Fibroblast of skin of abdomen (primary cell): Measurements from ENCODE around the gene B4GALT5.
A peak's percentile ranks its signal among the peaks of the same experiment; 100 is the strongest.

Experiments
- DNase-seq: peaks from one replicate; pipeline ENCODE4 v3.0.0-alpha.2; 2013

Gene B4GALT5

DNA sequence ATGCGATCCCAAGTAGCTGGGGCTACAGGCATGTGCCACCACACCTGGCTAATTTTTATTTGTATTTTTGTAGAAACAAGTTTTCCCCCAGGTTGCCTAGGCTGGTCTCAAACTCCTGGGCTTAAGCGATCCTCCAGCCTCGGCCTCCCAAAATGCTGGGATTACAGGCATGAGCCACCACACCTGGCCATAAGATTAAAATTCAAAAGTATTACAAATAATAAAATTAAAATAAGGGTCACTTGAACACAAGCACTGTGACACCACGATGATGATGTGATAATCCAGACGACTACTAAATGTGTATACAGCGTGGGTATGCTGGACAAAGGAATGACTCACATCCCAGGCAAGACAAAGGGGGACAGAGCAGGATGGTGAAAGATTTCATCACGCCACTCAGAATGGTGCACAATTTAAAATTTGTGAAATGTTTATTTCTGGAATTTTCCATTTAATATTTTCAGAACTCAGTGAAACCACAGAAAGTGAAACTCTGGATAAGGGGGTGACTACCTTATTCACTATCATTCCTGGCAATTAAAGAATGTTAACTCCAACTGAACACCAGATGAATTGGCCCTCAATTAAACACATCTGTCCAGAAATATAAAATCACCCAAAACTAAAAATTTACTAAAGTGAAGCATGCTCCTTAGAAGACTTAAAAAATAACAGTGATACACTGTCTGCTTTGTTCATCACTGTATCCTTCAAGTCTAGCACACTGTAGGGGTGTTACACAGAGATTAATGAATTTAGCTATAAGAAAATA is 13.1 kb downstream of the B4GALT5 start:
- peak; percentile 87 for DNase-seq

DNA sequence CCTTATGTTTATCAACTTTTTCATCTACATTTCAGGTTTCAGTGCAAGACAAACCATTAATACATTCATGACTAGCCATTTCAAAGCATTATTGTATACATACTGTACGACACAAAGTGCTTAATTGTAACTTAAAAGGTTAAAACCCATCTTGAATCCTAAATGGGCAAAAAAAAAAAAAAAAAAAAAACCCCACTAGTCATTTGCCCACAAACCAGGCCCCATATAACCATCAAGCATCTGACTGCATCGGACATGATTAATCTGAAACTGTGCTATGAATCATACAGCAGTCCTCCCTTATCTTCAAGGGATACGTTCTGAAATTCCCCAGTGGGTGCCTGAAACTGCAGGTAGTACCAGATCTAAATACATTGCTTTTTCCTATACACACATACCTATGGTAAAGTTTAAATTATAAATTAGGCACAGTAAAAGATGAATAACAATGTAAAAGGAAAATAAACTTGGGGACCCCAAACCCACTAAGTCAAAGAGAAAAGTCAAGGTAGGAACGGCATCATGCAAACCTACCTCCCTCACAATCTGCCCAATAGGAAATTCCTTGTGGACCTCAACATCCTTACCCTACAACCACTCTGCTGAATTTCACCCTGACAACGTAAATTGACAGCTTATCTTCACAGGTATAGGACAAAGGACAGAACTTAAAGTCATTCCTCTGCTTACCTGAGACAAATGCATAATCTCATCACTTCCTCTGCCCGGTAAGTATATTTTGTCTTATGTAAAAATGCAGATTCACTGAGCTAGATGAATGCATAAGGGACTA is 14.3 kb downstream of the B4GALT5 start:
- DNase-seq = peak; percentile 58

DNA sequence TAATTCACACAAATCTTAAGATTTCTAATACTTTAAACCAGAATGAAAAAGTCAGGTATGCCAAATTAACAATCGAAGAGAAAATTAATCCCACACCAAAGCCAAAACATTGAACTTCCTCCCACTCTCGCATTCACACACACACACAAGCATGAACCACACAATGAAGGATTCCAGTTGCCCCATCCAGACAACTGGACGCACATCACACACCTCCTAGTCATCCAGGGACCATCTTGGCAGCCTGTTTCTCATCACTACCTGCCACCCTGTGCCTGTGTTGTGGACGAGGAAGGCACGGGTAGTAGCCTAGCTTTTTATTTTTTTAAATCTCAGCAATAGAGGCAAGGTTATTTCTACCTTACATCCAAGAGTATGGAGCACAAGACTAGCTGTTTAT is 15.2 kb downstream of the B4GALT5 start:
- DNase-seq = no peak

DNA sequence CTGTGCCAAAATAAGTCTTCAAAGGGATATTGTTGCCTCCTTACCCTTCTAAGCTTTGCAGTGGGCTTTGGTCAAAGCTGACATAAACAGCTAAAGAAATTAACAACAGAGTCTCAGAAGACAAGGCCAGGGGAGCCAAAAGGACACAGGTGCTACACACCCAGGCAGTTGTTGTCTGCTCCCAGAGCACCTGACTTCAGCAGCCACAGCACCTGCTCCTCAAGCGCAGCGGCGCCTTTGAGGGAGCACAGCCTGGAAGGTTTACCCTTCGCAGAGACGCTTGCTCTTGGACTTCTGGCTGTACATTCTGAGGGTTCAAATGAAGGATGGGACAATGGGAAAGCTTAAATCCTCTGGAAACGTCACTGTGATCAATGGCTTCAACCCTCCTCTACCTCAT is 16.6 kb downstream of the B4GALT5 start:
- no peak for DNase-seq

DNA sequence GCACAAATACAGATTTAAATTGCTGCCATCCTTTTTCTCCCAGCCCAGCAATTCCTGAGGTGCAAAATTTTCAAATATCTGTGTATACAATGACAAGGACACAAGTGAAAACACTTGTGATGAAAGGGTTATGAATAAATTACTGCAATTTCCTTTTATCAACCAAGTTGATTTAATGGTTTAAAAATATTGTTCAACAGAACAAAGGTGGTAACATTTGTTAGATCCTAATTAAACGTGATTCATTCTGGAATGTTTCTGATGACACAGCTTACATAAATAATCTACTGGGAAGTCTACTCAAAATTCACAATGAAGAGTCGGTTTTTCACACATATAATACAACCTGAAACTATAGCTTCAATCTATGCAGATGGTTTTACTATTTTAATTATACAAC is 17.1 kb downstream of the B4GALT5 start:
- peak; percentile 27 for DNase-seq

DNA sequence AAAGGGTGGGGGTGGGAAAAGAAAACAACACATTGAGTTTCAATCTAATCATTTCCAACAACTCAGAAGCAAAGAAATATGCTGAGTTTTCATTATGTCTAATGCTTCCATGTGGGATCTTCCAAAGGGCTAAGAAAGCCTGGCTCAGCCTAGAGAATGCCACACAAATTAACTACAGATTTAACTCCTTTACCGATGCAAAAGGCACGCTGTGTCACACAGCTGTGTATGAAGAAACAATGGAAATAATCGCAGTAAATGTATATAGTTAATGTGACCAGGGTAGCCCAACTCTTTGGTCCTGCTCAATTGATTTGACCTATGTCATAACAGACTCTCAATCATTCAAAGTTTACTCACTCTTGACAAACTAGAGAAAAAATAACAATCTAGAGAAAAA is 17.8 kb downstream of the B4GALT5 start:
- peak; percentile 55 for DNase-seq

DNA sequence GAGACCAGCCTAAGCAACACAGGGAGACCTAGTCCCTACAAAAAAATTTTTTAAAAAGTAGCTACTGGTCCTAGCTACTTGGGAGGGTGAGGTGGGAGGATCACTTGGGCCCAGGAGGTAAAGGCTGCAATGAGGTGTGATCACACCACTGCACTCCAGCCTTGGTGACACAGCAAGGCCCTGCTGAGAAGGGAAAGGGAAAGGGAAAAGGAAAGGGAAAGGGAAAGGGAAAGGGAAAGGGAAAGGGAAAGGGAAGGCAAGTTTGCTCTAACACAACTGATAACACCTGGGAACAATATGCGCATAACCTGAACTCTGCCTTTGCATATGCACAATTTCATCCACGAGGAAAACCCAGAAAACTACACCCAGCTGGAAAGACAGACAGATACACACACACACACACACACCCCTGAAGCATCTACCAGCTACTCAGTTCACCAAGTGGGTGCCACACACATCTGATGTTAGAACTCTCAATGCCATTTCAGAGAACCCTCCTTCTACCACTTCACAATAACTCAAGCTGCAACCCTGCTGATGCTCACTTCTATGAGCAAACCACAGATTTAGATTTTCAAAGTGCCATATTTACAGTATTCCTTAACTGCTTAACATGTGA is 19.1 kb downstream of the B4GALT5 start:
- DNase-seq = no peak

DNA sequence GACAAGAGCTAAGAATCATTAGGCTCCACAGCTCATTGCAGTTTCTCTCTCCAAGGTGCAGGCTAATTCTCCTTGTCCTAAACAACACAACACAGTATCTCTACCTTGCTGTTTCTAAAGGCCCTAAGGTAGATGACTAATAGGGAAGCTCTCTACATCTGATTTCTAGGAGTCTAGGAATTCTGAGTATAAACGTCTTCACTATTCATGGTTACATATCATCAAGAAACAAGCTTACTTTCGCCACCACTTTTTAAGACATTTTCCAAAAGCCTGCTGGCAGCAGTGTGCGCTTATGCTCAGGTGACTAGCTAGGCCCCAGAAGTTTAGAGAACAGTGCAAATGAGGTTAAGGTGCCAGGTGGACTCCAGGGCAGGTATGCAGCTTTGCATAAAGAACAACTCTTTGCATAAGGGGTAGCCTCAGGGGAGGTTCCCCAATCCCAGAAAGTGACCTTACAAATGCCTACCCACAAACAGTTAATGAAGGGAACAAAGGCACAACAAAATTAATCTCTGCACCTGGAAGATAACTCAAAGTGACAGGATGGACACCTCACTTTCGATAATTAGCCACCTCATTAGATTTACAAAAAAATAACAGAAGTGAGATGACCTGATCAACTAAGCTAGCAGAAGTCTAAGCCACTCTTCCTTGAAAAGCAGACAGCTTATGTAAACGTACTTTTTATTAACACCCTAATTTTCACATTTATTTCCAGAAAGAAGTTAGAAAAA is 20.1 kb downstream of the B4GALT5 start:
- DNase-seq = no peak

DNA sequence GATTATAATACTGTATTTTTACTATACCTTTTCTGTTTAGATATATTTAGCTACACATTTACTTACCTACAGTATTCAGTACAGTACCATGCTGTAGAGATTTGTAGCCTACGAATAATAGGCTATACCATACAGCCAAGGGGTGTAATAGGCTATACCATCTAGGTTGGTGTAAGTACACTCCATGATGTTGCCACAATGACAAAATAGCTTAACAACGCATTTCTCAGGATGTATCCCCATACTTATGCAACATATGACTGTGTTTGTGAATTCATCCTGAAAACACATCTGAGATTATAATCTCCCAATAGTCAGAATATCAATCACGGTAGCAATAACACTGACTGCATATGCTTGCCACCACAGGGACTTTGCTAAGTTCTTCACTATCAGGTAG is 20.7 kb downstream of the B4GALT5 start:
- no peak for DNase-seq

DNA sequence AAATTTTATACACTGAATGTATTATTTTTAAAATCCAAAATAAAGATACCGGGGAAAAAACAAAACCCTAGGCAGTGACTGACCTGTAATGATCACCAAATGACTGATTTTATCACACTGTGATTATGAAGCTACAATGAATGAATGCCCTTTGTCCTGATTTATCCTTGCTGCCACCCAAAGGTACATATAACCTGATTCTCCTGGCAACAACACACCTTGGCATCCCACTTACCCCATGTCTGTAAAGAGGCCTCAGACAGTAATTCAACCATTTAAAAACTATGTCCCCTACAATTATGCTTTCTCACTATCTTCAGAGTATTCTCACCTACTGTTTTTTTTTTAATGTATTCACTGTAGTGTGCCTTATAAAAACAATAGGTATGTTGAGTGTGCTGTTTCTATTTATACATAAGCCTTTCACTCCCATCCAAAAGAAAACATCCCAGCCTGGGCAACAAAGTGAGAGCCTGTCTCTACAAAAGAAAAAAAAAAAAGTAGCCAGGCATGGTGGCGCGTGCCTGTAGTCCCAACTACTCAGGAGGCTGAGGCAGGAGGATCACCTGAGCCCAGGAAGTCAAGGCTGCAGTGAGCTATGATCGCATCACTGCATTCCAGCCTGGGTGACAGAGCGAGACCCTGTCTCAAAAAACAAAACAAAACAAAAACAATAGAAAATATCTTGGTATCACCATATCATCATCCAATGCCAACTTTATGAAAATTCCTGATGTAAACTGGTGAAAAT is 21.7 kb downstream of the B4GALT5 start:
- no peak for DNase-seq

DNA sequence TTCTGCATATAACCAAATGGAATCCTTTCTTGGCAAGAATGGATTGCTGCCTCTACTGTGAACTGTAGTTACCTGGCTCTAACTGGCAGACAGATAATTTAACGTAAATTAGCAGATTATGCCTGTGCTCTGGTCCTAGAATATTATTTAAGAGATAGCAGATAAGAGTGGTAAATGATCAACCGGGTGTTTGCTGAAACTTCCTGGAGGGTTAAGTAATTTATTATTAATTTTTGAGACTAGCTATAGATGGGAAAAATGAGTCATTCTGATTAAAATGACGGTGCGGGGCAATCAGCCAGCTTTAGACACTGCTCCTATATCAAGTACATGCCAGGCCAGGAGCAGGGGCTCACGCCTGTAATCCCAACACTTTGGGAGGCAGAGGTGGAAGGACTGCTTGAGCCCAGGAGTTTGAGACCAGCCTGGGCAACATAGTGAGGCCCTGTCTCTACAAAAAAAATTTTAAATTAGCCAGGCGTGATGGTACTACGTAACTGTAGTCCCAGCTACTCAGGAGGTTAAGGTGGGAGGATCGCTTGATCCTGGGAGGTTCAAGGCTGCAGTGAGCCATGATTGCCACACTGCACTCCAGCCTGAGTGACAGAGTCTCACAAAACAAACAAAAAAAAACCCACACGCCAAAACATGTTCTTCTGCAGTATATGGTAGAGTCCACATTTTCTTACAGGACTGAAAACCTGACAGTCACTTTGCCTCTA is 22.6 kb downstream of the B4GALT5 start:
- peak; percentile 50 for DNase-seq

DNA sequence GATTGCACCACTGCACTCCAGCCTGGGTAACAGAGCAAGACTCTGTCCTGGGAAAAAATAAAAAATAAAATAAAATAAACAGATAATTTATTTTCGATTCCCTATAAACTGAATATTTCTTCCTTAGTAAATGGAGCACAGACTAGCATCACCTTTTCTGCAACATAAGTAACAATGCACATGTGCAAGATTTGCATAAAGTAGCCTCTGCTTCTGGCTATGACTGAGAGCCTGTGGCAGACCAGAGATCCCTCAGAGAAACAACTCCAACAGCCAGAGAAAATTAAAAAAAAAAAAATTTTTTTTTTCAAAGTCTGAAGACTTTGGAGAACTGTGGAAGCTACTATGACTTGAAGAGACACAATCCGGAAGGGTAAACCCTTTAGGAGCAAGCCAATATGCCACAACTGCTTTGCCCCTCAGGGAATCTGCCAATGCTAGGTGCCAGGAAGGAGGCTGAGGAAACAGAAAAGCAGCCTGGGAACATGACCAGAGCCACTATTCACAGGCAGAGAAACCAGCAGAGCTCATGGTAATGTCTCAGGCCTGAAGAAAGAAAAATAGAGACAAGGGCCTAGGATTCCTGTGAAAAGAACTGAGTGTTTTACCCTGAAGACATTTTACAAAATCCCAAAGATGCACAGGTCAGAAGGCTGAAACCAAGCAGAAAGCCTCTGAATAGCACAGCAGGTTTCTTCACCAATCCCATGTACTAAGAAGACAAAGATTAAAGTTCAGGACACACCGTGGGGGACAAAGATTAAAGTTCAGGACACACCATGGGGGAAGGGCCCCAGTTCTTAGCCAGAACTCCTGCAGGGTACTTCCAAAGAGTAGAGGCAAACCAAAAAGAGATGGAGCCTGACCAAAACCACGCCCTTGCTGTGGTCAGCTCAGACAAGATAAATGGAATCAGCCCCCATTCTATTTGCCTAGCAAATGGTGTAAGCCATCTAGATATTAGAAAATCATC is 25.8 kb downstream of the B4GALT5 start:
- no peak for DNase-seq

DNA sequence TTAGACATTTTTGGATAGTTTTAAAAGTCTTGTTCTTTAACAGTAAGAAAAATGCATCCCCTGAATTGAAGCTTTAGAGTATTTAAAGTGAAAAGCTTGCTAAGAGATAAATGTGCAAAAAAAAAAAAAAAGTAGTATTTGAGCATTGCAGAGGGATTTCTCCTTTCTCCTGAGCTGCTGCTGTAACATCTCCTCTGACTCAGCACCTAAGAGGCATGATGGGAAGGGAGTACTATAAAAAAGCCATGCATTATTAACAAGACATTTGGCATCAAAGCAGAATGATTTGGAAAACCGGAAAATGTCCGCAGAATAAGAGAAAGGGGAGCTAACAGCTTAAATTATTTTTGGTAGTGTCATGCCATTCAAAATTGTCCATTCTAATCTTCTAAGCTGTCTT is 27.9 kb downstream of the B4GALT5 start:
- peak; percentile 70 for DNase-seq

DNA sequence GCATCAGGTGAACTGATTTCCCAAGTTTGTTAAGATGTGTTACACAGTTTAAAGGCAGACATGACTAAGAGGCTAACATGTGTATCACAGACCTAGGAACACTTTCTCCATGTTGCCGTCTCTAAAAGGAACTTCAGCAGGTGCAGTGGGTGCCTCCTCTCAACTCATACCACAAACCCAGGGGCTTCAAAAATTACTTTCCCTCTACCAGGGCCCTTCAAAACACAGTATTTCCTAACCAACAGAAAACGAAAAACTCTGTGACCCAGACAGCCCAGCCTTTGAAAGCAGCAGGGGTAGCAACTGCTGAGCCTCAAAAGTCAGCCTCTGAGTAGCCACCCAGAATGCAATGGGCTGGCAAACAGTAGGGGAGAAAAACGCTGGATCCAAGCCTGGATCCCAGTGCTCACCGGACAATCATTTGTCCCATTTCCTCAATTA is 28.5 kb downstream of the B4GALT5 start:
- DNase-seq = no peak

DNA sequence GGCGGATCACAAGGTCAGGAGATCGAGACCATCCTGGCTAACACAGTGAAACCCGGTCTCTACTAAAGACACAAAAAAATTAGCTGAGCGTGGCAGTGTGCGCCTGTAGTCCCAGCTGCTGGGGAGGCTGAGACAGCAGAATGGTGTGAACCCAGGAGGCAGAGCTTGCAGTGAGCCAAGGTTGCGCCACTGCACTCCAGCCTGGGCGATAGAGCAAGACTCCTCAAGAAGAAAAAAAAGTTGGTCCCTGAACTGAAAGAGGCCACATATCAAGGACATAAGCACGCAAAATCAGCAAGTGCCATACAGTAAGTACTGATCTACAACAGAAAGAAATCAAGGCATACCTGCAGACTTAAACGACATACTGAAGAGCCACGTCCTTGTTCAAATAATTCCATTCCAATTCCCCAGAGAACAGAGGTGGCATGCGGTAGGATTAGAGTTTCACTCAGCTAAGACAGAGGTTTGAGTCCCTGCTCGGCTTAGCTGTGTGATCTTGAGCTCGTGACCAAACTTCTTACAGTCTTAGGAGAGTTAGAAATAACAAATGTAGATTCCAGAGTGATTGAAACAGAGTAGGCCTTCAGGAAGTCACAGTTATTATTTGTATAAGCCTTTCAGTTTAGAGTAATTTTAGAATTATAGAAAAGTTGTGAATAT is 29.2 kb downstream of the B4GALT5 start:
- DNase-seq = no peak

DNA sequence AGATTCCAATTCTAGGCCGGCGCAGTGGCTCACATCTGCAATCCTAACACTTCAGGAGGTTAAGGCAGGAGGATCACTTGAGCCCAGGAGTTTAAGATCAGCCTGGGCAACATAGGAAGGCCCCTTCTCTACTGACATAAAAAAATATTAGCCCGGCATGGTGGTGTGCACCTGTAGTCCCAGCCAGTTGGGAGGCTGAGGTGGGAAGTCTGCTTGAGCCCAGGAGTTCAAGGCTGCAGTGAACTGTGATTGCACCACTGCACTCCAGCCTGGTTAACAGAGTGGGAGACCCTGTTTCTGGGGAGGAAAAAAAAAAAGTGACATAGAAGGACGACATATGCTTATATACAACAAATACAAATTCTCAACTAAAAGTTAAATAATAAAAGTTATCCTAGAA is 30.9 kb downstream of the B4GALT5 start:
- DNase-seq = no peak

DNA sequence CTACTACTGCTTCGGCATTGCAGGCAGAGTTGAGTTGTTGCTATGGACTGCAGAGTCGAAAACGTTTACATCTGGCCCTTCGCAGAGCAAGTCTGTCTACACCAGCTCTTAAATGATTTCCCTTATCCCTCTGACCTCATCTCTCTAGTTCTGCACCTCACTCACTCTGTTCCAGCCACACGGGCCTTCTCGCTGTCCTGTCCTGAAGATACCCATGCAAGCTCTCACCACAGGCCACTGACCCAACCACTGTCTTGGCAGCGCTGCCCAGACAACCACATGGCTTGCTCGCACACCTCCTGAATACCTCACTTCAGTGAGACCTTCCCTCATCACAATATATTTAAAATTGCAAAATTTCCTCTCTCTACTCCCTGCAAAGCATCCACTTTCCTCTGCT is 31.4 kb downstream of the B4GALT5 start:
- DNase-seq = no peak

DNA sequence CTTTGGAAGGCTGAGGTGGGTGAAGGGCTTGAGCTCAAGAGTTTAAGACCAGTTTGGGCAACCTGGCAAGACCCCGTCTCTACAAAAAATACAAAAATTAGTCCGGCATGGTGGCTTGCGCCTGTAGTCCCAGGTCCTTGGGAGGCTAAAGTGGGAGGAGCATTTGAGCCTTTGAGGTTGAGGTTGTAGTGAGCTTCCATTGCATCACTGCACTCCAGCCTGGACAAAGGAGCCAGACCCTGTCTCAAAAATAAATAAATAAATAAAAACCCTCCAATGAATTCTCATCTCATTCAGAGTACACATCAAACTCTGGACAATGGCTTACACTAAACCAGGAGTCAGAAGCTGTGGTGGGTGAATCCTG is 31.8 kb downstream of the B4GALT5 start:
- no peak for DNase-seq

DNA sequence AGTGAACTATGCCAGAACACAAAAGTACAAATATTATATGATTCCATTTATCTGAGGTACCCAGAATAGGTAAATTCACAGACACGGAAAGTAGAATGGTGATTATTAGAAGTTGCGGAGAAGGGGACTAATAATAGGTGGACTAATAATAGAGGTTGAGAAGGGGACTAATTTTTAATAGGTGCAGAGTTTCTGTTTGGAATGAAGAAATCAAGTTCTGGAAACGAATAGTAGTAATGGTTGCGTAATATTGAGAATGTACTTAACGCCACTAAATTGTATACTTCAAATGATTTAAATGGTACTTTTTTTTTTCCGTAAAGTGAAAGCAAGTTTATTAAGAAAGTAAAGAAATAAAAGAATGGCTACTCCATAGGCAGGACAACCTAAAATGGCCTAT is 33.2 kb downstream of the B4GALT5 start:
- no peak for DNase-seq

DNA sequence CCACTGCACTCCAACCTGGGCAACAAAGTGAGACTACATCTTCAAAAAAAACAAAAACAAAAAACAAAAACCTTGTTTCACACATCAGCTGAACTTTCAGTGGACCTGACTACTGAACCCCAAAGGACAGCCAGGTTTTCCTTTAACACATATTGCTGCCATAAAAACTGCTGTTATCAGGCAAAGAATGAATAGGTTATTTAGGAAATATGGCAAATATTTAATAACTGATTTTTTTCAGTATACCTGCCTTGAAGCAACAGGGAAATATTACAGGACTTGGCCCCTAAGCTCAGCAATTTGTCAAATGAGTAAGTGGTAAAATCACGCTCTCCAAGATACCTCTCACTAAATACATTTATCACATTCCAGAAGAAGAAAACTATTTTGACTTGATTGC is 34.0 kb downstream of the B4GALT5 start:
- DNase-seq = no peak
